Activated CD4-positive, alpha-beta T cell treated with anti-CD3 and anti-CD28 coated beads, Interleukin-2, Interleukin-4, amounts not matched to agents 100 ng/mL and 50 ng/mL, durations not matched to agents 16 hours and 8 hours (primary cell): ENCODE results near the gene TEX261.
A peak's percentile ranks its signal among the peaks of the same experiment; 100 is the strongest.
"Not testable (repeated sequence)": the region's sequence is repeated elsewhere in the genome, so short reads cannot be mapped to it uniquely, and the experiment has no call there.

Experiments
- DNase-seq: peaks from one replicate; pipeline ENCODE4 v3.0.0-alpha.2; 2020; ENCODE audit warnings: low spot score

TEX261 gene

GRCh38 chr2:70999931-71000330 is 5.3 kb upstream of the TEX261 start:
- DNase-seq, result not testable (repeated sequence)

- no peak for DNase-seq
These were observed 4.7 kb upstream of the TEX261 start for GRCh38 chr2:70999362-70999761.

GRCh38 chr2:70998885-70999284 is 4.2 kb upstream of the TEX261 start:
- not testable (repeated sequence) for DNase-seq

- peak; percentile 54 for DNase-seq
These were observed 705 bp upstream of the TEX261 start for GRCh38 chr2:70995426-70995729.

GRCh38 chr2:70994009-70994698 is 519 bp downstream of the TEX261 start:
- no peak for DNase-seq

GRCh38 chr2:70992945-70993853 is 1.5 kb downstream of the TEX261 start:
- DNase-seq, result no peak

GRCh38 chr2:70991742-70992141 is 2.9 kb downstream of the TEX261 start:
- DNase-seq, result no peak

- DNase-seq, result no peak
These were observed 3.5 kb downstream of the TEX261 start for GRCh38 chr2:70991142-70991541.

- no peak for DNase-seq
These were observed 4.5 kb downstream of the TEX261 start for GRCh38 chr2:70990216-70990615.

GRCh38 chr2:70988726-70989648 is 5.7 kb downstream of the TEX261 start:
- no peak for DNase-seq

GRCh38 chr2:70988151-70988550 is 6.5 kb downstream of the TEX261 start:
- DNase-seq, result no peak

GRCh38 chr2:70987386-70987785 is 7.3 kb downstream of the TEX261 start:
- DNase-seq, result no peak

GRCh38 chr2:70986499-70987189 is 8.0 kb downstream of the TEX261 start:
- no peak for DNase-seq

GRCh38 chr2:70985956-70986355 is 8.7 kb downstream of the TEX261 start:
- DNase-seq, result no peak

- no peak for DNase-seq
These were observed 9.4 kb downstream of the TEX261 start for GRCh38 chr2:70985283-70985688.

- DNase-seq, result peak; percentile 83
These were observed 9.9 kb downstream of the TEX261 start for GRCh38 chr2:70984576-70985282.

- DNase-seq, result no peak
These were observed 10.5 kb downstream of the TEX261 start for GRCh38 chr2:70984228-70984575.

GRCh38 chr2:70983506-70984227 is 11.0 kb downstream of the TEX261 start:
- no peak for DNase-seq

GRCh38 chr2:70982971-70983370 is 11.7 kb downstream of the TEX261 start:
- DNase-seq, result no peak
